ENCODE data around the gene SLC25A17.

DNA sequence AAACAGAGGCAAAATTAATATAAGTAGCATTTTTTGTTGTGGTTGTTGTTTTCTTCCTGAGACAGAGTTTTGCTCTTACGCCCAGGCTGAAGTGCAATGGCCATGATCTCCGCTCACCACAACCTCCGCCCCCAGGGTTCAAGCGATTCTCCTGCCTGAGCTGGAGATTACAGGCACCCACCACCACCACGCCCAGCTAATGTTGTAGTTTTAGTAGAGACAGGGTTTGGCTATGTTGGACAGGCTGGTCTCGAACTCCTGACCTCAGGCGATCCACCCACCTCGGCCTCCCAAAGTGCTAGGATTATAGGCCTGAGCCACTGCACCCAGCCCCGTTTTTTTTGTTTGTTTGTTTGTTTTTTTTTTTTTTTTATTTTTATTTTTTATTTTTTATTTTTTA, 75.4 kb downstream of the SLC25A17 start:
- TF ChIP-seq EGR1 (IDR thresholded peaks at IDR 0.05) (no peak), EP300 (IDR thresholded peaks at IDR 0.05; ENCODE audit: borderline replicate concordance) (no peak), ZBTB7A (IDR thresholded peaks at IDR 0.05; ENCODE audit: low read depth) (no peak), TAF1 (IDR thresholded peaks at IDR 0.05; ENCODE audit: low read depth) (no peak), RAD21 (IDR thresholded peaks at IDR 0.05; ENCODE audit: low read depth) (no peak), FOXM1 (IDR thresholded peaks at IDR 0.05; ENCODE audit: borderline replicate concordance, low read depth) (no peak), TEAD4 (IDR thresholded peaks at IDR 0.05) (no peak), NFIC (IDR thresholded peaks at IDR 0.05) (no peak), CEBPB (IDR thresholded peaks at IDR 0.05) (no peak), YY1 (IDR thresholded peaks at IDR 0.05; ENCODE audit: low read depth) (no peak)
- TF ChIP-seq, protein P1, sequence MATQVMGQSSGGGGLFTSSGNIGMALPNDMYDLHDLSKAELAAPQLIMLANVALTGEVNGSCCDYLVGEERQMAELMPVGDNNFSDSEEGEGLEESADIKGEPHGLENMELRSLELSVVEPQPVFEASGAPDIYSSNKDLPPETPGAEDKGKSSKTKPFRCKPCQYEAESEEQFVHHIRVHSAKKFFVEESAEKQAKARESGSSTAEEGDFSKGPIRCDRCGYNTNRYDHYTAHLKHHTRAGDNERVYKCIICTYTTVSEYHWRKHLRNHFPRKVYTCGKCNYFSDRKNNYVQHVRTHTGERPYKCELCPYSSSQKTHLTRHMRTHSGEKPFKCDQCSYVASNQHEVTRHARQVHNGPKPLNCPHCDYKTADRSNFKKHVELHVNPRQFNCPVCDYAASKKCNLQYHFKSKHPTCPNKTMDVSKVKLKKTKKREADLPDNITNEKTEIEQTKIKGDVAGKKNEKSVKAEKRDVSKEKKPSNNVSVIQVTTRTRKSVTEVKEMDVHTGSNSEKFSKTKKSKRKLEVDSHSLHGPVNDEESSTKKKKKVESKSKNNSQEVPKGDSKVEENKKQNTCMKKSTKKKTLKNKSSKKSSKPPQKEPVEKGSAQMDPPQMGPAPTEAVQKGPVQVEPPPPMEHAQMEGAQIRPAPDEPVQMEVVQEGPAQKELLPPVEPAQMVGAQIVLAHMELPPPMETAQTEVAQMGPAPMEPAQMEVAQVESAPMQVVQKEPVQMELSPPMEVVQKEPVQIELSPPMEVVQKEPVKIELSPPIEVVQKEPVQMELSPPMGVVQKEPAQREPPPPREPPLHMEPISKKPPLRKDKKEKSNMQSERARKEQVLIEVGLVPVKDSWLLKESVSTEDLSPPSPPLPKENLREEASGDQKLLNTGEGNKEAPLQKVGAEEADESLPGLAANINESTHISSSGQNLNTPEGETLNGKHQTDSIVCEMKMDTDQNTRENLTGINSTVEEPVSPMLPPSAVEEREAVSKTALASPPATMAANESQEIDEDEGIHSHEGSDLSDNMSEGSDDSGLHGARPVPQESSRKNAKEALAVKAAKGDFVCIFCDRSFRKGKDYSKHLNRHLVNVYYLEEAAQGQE (IDR thresholded peaks at IDR 0.05; ENCODE audit: low read depth), result no peak
- TF ChIP-seq, protein P2, sequence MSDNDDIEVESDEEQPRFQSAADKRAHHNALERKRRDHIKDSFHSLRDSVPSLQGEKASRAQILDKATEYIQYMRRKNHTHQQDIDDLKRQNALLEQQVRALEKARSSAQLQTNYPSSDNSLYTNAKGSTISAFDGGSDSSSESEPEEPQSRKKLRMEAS (IDR thresholded peaks at IDR 0.05), result no peak

All from Ishikawa (cell line).